ENCODE results near the gene MON2.

Gene MON2

DNA sequence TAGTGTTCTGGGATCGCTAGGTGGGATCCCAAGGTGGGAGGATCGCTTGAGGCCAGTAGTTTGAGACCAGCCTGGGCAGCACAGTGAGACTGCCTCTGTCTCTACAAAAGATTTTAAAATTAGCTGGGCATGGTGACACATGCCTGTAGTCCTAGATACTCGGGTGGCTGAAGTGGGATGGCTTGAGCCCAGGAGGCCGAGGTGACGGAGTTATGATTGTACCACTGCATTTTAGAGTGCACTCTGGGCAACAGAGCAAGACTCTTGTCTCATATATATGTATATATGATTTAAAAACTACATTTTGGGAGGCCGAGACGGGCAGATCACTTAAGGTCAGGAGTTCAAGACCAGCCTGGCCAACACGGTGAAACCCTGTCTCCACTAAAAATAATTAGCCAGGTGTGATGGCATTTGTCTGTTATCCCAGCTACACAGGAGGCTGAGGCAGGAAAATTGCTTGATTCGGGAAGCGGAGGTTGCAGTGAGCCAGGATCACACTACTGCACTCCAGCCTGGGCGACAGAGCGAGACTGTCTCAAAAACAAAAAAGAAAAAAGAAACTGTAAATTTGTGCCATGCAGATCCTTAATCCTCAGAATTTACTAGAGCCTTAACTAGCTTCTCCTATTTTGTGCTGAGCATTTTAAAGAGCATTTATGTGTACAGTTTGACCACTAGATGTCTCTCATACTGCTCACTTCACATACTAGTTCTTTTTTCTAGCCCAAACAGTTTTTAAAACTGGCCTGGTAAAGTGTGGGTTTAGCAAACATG, 114.8 kb downstream of the MON2 start:
- TF ChIP-seq POLR2A (IDR thresholded peaks at IDR 0.05; ENCODE audit: extremely low read depth, insufficient read length): no peak
- TF ChIP-seq, protein P1, sequence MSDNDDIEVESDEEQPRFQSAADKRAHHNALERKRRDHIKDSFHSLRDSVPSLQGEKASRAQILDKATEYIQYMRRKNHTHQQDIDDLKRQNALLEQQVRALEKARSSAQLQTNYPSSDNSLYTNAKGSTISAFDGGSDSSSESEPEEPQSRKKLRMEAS (IDR thresholded peaks at IDR 0.05; ENCODE audit: low read depth, low read length): no peak
- no peak for TF ChIP-seq MYC (IDR thresholded peaks at IDR 0.05; ENCODE audit: low read depth, low read length)
- TF ChIP-seq CTCF (IDR thresholded peaks at IDR 0.05; ENCODE audit: low read depth, low read length): peak; percentile 62
- DNase-seq (ENCODE audit: low read depth): peak; percentile 73
- no peak overlapping the region for H3K4me3 ChIP-seq (ENCODE audit: low read depth, low read length)

DNA sequence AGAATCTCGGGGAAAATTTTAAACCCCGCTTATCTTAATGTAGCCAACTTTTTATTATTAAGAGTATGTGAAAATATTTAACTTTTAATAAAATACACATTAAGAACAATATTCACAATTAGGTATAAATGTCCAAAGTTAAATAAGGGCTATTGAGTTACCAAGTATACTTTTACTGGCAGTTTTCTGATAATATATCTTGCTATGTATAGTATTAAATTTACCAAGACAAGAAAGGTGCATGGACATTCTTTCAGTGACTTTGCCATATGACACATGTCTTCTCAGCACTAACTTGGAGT, 115.4 kb downstream of the MON2 start:
- TF ChIP-seq MYC (IDR thresholded peaks at IDR 0.05; ENCODE audit: low read depth, low read length): no peak
- no peak for TF ChIP-seq CTCF (IDR thresholded peaks at IDR 0.05; ENCODE audit: low read depth, low read length)
- TF ChIP-seq POLR2A (IDR thresholded peaks at IDR 0.05; ENCODE audit: extremely low read depth, insufficient read length): no peak
- TF ChIP-seq, protein P1 (IDR thresholded peaks at IDR 0.05; ENCODE audit: low read depth, low read length): no peak
- no peak overlapping the region for H3K4me3 ChIP-seq (ENCODE audit: low read depth, low read length)
- no peak for DNase-seq (ENCODE audit: low read depth)

DNA sequence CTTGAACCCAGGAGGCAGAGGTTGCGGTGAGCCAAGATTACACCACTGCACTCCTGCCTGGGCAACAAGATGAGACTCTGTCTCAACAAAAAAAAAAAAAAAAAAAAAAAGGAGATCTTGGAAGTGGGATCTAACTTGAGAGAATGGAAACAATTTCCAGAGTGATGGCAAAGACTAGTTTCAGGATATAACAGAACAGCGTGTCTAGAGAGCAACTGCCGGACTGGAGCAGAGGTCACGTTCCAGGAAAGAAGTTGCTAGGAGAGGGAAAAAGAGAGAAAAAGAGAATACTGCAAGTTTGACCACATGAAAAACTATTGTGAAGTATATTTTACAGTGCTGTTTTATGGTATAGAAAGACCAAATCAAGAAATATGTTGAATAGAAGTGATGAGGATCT, 118.0 kb downstream of the MON2 start:
- DNase-seq (ENCODE audit: low read depth): no peak
- H3K4me3 ChIP-seq (ENCODE audit: low read depth, low read length): no peak overlapping the region
- TF ChIP-seq CTCF (IDR thresholded peaks at IDR 0.05; ENCODE audit: low read depth, low read length) (no peak), MYC (IDR thresholded peaks at IDR 0.05; ENCODE audit: low read depth, low read length) (no peak), POLR2A (IDR thresholded peaks at IDR 0.05; ENCODE audit: extremely low read depth, insufficient read length) (no peak)
- TF ChIP-seq, protein P1 (IDR thresholded peaks at IDR 0.05; ENCODE audit: low read depth, low read length): no peak

DNA sequence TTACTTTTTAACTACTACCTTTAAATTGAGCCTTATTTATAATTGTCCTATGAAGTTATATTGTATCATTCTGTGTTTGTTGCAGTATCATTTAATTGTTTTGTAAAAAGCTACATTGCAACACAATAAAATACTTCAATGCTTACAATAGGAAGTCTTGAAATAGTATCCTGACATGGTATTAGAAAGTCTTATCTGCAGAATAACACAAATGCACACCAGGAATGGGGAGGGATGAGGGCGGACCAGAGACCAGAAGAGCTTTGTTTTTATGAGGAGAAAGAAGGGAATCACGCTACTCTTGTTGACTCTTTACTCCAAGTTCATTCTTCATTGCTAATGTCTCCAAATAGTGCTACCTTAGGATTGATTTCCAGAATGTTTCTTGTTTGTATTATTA, 120.2 kb downstream of the MON2 start:
- TF ChIP-seq, protein P1 (IDR thresholded peaks at IDR 0.05; ENCODE audit: low read depth, low read length): no peak
- TF ChIP-seq POLR2A (IDR thresholded peaks at IDR 0.05; ENCODE audit: extremely low read depth, insufficient read length) (no peak), CTCF (IDR thresholded peaks at IDR 0.05; ENCODE audit: low read depth, low read length) (no peak), MYC (IDR thresholded peaks at IDR 0.05; ENCODE audit: low read depth, low read length) (no peak)

DNA sequence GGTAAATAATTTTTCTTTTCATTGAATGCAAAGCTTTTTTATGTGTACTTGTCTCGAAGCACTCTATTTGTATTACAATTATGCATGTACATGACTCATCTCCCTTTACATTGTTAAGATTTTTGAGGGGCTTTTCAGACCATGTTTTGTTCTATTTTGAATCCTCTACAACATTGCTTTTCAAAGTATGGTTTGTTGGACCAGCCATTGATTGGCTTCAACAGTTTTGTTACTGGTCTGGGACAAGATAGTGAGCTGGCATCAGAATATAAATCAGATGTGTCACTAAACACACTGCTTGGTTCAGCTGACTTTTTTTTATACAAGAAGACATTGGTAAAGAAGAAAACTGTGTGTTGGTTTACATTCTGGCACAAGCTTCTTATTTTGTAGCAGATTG, 122.3 kb downstream of the MON2 start:
- no peak overlapping the region for H3K4me3 ChIP-seq (ENCODE audit: low read depth, low read length)
- TF ChIP-seq MYC (IDR thresholded peaks at IDR 0.05; ENCODE audit: low read depth, low read length) (no peak), POLR2A (IDR thresholded peaks at IDR 0.05; ENCODE audit: extremely low read depth, insufficient read length) (no peak), CTCF (IDR thresholded peaks at IDR 0.05; ENCODE audit: low read depth, low read length) (no peak)
- TF ChIP-seq, protein P1 (IDR thresholded peaks at IDR 0.05; ENCODE audit: low read depth, low read length): no peak
- DNase-seq (ENCODE audit: low read depth): no peak

More for the DNA sequence above, 120.2 kb downstream of the MON2 start:
- H3K4me3 ChIP-seq (ENCODE audit: low read depth, low read length): no peak overlapping the region
- DNase-seq (ENCODE audit: low read depth): no peak
